Measurements from ENCODE around the gene SETD7.

GRCh38 chr4:139469216-139469615, 86.8 kb downstream of the SETD7 start:
- TF ChIP-seq, protein P1, sequence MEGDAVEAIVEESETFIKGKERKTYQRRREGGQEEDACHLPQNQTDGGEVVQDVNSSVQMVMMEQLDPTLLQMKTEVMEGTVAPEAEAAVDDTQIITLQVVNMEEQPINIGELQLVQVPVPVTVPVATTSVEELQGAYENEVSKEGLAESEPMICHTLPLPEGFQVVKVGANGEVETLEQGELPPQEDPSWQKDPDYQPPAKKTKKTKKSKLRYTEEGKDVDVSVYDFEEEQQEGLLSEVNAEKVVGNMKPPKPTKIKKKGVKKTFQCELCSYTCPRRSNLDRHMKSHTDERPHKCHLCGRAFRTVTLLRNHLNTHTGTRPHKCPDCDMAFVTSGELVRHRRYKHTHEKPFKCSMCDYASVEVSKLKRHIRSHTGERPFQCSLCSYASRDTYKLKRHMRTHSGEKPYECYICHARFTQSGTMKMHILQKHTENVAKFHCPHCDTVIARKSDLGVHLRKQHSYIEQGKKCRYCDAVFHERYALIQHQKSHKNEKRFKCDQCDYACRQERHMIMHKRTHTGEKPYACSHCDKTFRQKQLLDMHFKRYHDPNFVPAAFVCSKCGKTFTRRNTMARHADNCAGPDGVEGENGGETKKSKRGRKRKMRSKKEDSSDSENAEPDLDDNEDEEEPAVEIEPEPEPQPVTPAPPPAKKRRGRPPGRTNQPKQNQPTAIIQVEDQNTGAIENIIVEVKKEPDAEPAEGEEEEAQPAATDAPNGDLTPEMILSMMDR (IDR thresholded peaks at IDR 0.05; ENCODE audit: insufficient read depth, low read length, poor library complexity, severe bottlenecking): no peak
- TF ChIP-seq EZH2phosphoT487 (conservative IDR thresholded peaks at IDR 0.05; ENCODE audit: low read length): no peak

All from SU-DHL-6 (cell line).